ENCODE measurements around the gene OR2A2.

The OR2A2 gene

DNA sequence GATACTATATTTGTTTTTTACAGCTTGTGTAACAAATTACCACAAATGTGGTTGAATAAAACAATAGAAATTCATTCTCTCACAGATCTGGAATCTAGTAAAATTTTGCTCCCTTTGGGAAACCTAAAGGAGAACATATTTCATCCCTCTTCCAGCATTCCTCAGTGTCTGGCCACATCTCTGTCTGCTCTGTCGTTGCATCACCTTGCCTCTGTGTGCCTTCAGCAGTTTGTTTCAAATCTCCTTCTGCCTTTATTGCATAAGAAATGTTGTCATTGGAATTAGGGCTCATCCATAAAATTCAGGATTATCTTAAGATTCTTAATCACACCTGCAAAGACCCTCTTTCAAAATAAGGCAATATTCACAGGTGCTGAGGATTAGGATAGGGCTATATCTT lies 28.1 kb downstream of the OR2A2 start:
- DNase-seq (ENCODE audit: low read depth in 2 of 2), result no peak

GRCh38 chr7:144142187-144142586 lies 32.8 kb downstream of the OR2A2 start:
- DNase-seq (ENCODE audit: low read depth in 2 of 2), result no peak

DNA sequence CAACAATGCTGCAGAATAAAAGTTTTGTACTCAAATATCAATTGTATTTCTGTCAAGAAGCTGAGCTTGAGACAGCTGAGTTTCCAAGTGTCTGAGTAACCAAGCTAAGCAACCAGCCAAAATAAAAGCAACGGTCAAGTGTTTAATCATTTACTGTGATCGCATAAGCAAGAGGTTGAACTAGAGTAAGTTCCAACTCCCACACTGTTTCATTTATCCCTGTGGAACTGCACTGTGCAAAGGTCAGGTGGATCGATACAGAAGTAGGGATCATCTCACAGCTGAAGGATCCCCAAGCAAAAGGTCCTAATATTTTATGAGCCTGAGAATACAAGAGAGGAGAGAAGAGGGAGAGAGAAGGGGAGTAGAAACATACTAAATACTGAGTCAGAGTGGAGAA lies 35.0 kb downstream of the OR2A2 start:
- no peak for DNase-seq (ENCODE audit: low read depth in 2 of 2)

GRCh38 chr7:144148224-144148827 lies 38.9 kb downstream of the OR2A2 start:
- no peak for DNase-seq (ENCODE audit: low read depth in 2 of 2)

DNA sequence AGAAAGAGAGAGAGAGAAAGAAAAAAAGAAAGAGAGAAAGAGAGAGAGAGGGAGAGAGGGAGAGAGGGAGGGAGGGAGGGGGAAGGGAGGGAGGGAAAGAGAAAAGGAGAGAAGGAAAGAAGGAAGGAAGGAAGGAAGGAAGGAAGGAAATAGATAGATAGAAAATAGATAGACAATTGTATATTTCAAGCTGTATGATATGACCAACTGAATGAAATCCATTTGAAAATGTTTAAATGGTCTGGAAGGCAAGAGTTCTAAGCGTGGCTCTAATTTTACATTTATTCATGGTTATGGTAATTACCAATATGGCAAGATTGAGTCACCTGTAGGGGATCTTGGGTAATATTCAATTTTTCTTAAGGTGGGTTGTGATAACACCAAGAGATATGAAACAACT lies 49.5 kb downstream of the OR2A2 start:
- DNase-seq (ENCODE audit: low read depth in 2 of 2), result no peak
